Measurements from ENCODE around the gene MYO3B.

The MYO3B gene

GRCh38 chr2:170247333-170247732, 69.4 kb downstream of the MYO3B start:
- no peak for DNase-seq (ENCODE audit: low read depth)
- no peak overlapping the region for H3K4me3 ChIP-seq (ENCODE audit: low read depth, low read length)
- TF ChIP-seq, protein P1, sequence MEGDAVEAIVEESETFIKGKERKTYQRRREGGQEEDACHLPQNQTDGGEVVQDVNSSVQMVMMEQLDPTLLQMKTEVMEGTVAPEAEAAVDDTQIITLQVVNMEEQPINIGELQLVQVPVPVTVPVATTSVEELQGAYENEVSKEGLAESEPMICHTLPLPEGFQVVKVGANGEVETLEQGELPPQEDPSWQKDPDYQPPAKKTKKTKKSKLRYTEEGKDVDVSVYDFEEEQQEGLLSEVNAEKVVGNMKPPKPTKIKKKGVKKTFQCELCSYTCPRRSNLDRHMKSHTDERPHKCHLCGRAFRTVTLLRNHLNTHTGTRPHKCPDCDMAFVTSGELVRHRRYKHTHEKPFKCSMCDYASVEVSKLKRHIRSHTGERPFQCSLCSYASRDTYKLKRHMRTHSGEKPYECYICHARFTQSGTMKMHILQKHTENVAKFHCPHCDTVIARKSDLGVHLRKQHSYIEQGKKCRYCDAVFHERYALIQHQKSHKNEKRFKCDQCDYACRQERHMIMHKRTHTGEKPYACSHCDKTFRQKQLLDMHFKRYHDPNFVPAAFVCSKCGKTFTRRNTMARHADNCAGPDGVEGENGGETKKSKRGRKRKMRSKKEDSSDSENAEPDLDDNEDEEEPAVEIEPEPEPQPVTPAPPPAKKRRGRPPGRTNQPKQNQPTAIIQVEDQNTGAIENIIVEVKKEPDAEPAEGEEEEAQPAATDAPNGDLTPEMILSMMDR (conservative IDR thresholded peaks at IDR 0.05; ENCODE audit: low read depth, low read length) = no peak

DNA sequence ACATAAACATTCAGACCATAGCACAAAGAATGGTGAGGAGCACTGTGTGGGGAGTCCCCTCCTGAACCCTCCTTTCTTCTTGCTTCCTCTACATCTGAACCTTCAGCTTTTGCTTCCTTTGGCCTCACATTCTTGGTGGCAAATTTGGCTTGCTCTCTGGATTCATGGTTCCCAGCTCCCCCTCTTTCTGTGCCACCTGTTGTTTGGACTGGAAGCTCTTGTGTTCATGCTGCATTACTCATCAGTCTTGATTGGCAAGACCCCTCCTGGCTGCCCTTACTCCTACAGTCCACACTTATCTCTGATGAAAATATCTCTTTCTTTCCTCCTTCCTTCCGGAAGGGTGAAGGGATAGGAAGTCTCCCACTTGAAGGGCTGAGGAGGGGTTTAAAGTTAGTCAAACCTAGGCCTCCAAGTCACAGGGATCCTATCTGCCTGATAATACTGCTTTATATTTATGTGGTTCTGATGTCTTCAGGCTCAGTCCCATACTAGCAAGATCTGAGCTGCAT, 70.0 kb downstream of the MYO3B start:
- no peak overlapping the region for H3K4me3 ChIP-seq (ENCODE audit: low read depth, low read length)
- TF ChIP-seq, protein P1 (conservative IDR thresholded peaks at IDR 0.05; ENCODE audit: low read depth, low read length) = no peak

GRCh38 chr2:170248574-170249393, 70.8 kb downstream of the MYO3B start:
- no peak for DNase-seq (ENCODE audit: low read depth)
- TF ChIP-seq, protein P1 (conservative IDR thresholded peaks at IDR 0.05; ENCODE audit: low read depth, low read length) = no peak

More for the DNA sequence above, 70.0 kb downstream of the MYO3B start:
- no peak for DNase-seq (ENCODE audit: low read depth)

GRCh38 chr2:170249761-170250160, 71.8 kb downstream of the MYO3B start:
- no peak overlapping the region for H3K4me3 ChIP-seq (ENCODE audit: low read depth, low read length)
- DNase-seq (ENCODE audit: low read depth) = no peak
- TF ChIP-seq, protein P1 (conservative IDR thresholded peaks at IDR 0.05; ENCODE audit: low read depth, low read length) = no peak

More at GRCh38 chr2:170248574-170249393, 70.8 kb downstream of the MYO3B start:
- H3K4me3 ChIP-seq (ENCODE audit: low read depth, low read length) = no peak overlapping the region

- TF ChIP-seq, protein P1 (conservative IDR thresholded peaks at IDR 0.05; ENCODE audit: low read depth, low read length) = no peak
- no peak overlapping the region for H3K4me3 ChIP-seq (ENCODE audit: low read depth, low read length)
- no peak for DNase-seq (ENCODE audit: low read depth)
Observed at GRCh38 chr2:170250584-170250983, 72.6 kb downstream of the MYO3B start.

DNA sequence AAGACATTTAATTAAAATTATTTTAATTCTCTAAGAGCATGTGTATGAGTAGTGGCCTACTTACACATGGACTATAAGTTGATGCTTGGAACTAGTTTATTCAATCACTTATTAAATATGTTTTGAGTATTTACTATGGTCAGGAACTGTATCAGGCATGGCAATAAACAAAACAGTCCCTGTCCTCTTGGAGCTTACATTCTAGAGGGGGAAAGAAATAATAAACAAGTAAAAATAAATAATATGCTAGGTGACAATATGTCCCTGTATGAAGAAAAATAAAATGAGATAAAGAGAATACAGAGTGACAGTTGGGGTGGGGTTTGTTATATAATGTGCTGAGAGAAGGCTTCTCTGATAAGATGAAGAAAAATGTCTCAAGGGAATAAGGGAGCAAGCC, 74.5 kb downstream of the MYO3B start:
- DNase-seq (ENCODE audit: low read depth) = no peak
- TF ChIP-seq, protein P1 (conservative IDR thresholded peaks at IDR 0.05; ENCODE audit: low read depth, low read length) = no peak
- H3K4me3 ChIP-seq (ENCODE audit: low read depth, low read length) = no peak overlapping the region
